Activated CD8-positive, alpha-beta T cell treated with anti-CD3 and anti-CD28 coated beads, Interleukin-2, amount 10 ng/mL, durations not matched to agents 7 days and 5 days (primary cell): ENCODE data around the gene SIN3A. TPM values are rescaled to one million over a fixed set of nuclear protein-coding genes. Genes with fewer than 3 reads are reported as not detected.
"Not testable (repeated sequence)": the region's sequence is repeated elsewhere in the genome, so short reads cannot be mapped to it uniquely, and the experiment has no call there.

Experiments
- ATAC-seq: fragments of 150-1000 bp; cut with Tn5 transposase; one replicate; pipeline ENCODE4 v1.10.0; 2021; ENCODE audit warnings: moderate library complexity
- CTCF ChIA-PET: fragments of 350-600 bp; sonication (Branson Sonifier 250); formaldehyde crosslinking; loops from one replicate; lab custom pipeline; 2021; ENCODE audit warnings: antibody characterized with exemption; lab: Charles Lee
- POLR2A ChIA-PET: fragments of 350-600 bp; sonication (Branson Sonifier 250); formaldehyde crosslinking; loops from one replicate; lab custom pipeline; 2021; ENCODE audit warnings: antibody characterized with exemption; lab: Charles Lee
- DNase-seq: peaks from one replicate; pipeline ENCODE4 v3.0.0-alpha.2; 2020
- H3K27ac Mint-ChIP-seq: one replicate; pipeline ENCODE4 v1.8.0; 2021; ENCODE audit warnings: mild to moderate bottlenecking, mixed read lengths
- H3K27me3 Mint-ChIP-seq: one replicate; pipeline ENCODE4 v1.8.0; 2021; ENCODE audit warnings: low read depth, mixed read lengths
- H3K36me3 Mint-ChIP-seq: one replicate; pipeline ENCODE4 v1.8.0; 2021; ENCODE audit warnings: low read depth, mixed read lengths
- H3K4me1 Mint-ChIP-seq: one replicate; pipeline ENCODE4 v1.8.0; 2021; ENCODE audit warnings: low read depth, mixed read lengths
- H3K4me3 Mint-ChIP-seq: one replicate; pipeline ENCODE4 v1.8.0; 2021; ENCODE audit warnings: mild to moderate bottlenecking, mixed read lengths
- H3K9me3 Mint-ChIP-seq: one replicate; pipeline ENCODE4 v1.8.0; 2022; ENCODE audit warnings: mixed read lengths; ENCODE audit not compliant: insufficient read depth
- total RNA-seq, 2 experiments: library from RNA; stranded (reverse); gene quantifications; one replicate each; pipeline ENCODE4 v1.2.3, GENCODE V29; 2021

The SIN3A gene
- total RNA-seq, 2 experiments from 2014 or later = 96.7 to 104 TPM

- CTCF ChIA-PET = no interaction called here
- peaks cover 18% of the 10 kb centered on the region for H3K4me1 Mint-ChIP-seq
- H3K36me3 Mint-ChIP-seq = peaks cover 41% of the 10 kb centered on the region
- no peaks in the 10 kb centered on the region for H3K9me3 Mint-ChIP-seq
- ATAC-seq (no peak), DNase-seq (no peak)
- POLR2A ChIA-PET = interaction anchor here (1.4 kb wide), 1 partner anchor 24 kb away, joined by 4 read pairs; no protein-coding TSS in a partner anchor
- H3K4me3 Mint-ChIP-seq = no peak overlapping the region
- no peaks in the 10 kb centered on the region for H3K27me3 Mint-ChIP-seq
- no peak overlapping the region for H3K27ac Mint-ChIP-seq
These were observed 21.2 kb downstream of the SIN3A start for GRCh38 chr15:75430259-75430658.

- DNase-seq (no peak), ATAC-seq (no peak)
- no peak overlapping the region for H3K4me3 Mint-ChIP-seq
- H3K36me3 Mint-ChIP-seq = peaks cover 30% of the 10 kb centered on the region
- CTCF ChIA-PET = no interaction called here
- peaks cover 10% of the 10 kb centered on the region for H3K4me1 Mint-ChIP-seq
- H3K9me3 Mint-ChIP-seq = no peaks in the 10 kb centered on the region
- POLR2A ChIA-PET = no interaction called here
- H3K27me3 Mint-ChIP-seq = no peaks in the 10 kb centered on the region
- H3K27ac Mint-ChIP-seq = no peak overlapping the region
These were observed 23.3 kb downstream of the SIN3A start for GRCh38 chr15:75428152-75428551.

- ATAC-seq (no peak), DNase-seq (no peak)
- no peak overlapping the region for H3K4me3 Mint-ChIP-seq
- H3K27me3 Mint-ChIP-seq = no peaks in the 10 kb centered on the region
- H3K9me3 Mint-ChIP-seq = no peaks in the 10 kb centered on the region
- peaks cover 42% of the 10 kb centered on the region for H3K36me3 Mint-ChIP-seq
- POLR2A ChIA-PET = no interaction called here
- CTCF ChIA-PET = interaction anchor here (1.6 kb wide), 1 partner anchor 26 kb away, joined by 3 read pairs; no protein-coding TSS in a partner anchor
- no peak overlapping the region for H3K27ac Mint-ChIP-seq
- H3K4me1 Mint-ChIP-seq = peaks cover 12% of the 10 kb centered on the region
These were observed 25.5 kb downstream of the SIN3A start for GRCh38 chr15:75425966-75426500.

GRCh38 chr15:75422554-75422953 is 28.9 kb downstream of the SIN3A start:
- H3K9me3 Mint-ChIP-seq = no peaks in the 10 kb centered on the region
- H3K36me3 Mint-ChIP-seq = peaks cover 36% of the 10 kb centered on the region
- no peak overlapping the region for H3K4me3 Mint-ChIP-seq
- DNase-seq = no peak
- no peak for ATAC-seq
- ChIA-PET CTCF (no interaction called here), POLR2A (no interaction called here)
- no peak overlapping the region for H3K27ac Mint-ChIP-seq
- no peaks in the 10 kb centered on the region for H3K27me3 Mint-ChIP-seq
- peaks cover 12% of the 10 kb centered on the region for H3K4me1 Mint-ChIP-seq

GRCh38 chr15:75420698-75421097 is 30.8 kb downstream of the SIN3A start:
- Mint-ChIP-seq H3K27me3 (no peaks in the 10 kb centered on the region), H3K4me3 (no peak overlapping the region), H3K4me1 (peaks cover 15% of the 10 kb centered on the region), H3K9me3 (no peaks in the 10 kb centered on the region), H3K36me3 (peaks cover 32% of the 10 kb centered on the region), H3K27ac (no peak overlapping the region)
- DNase-seq (no peak), ATAC-seq (no peak)
- ChIA-PET CTCF (interaction anchor here (1.5 kb wide), 1 partner anchor 19 kb away, joined by 3 read pairs; no protein-coding TSS in a partner anchor), POLR2A (interaction anchor here (0.6 to 1.2 kb wide), 2 partner anchors 13 to 35 kb away, joined by 3 read pairs; no protein-coding TSS in a partner anchor)

- ChIA-PET POLR2A (interaction anchor here (1.1 kb wide), 1 partner anchor 17 kb away, joined by 3 read pairs; no protein-coding TSS in a partner anchor), CTCF (interaction anchor here (0.9 kb wide), 1 partner anchor 48 kb away, joined by 3 read pairs; the partner anchor contains the start of gene MAN2C1)
- DNase-seq (no peak), ATAC-seq (no peak)
- Mint-ChIP-seq H3K27ac (peak overlapping the region; percentile 52), H3K4me3 (no peak overlapping the region), H3K27me3 (no peaks in the 10 kb centered on the region), H3K4me1 (peaks cover 14% of the 10 kb centered on the region), H3K36me3 (peaks cover 46% of the 10 kb centered on the region), H3K9me3 (no peaks in the 10 kb centered on the region)
These were observed 34.9 kb downstream of the SIN3A start for GRCh38 chr15:75416584-75416983.

GRCh38 chr15:75410196-75410595 is 41.3 kb downstream of the SIN3A start:
- H3K4me3 Mint-ChIP-seq = no peak overlapping the region
- no peak for ATAC-seq
- no peak for DNase-seq
- peaks cover 75% of the 10 kb centered on the region for H3K36me3 Mint-ChIP-seq
- ChIA-PET CTCF (no interaction called here), POLR2A (no interaction called here)
- peaks cover 16% of the 10 kb centered on the region for H3K4me1 Mint-ChIP-seq
- H3K27me3 Mint-ChIP-seq = no peaks in the 10 kb centered on the region
- H3K27ac Mint-ChIP-seq = no peak overlapping the region
- no peaks in the 10 kb centered on the region for H3K9me3 Mint-ChIP-seq

GRCh38 chr15:75407083-75407482 is 44.4 kb downstream of the SIN3A start:
- peaks cover 70% of the 10 kb centered on the region for H3K36me3 Mint-ChIP-seq
- H3K4me1 Mint-ChIP-seq = peaks cover 13% of the 10 kb centered on the region
- no peaks in the 10 kb centered on the region for H3K27me3 Mint-ChIP-seq
- no peaks in the 10 kb centered on the region for H3K9me3 Mint-ChIP-seq
- H3K4me3 Mint-ChIP-seq = no peak overlapping the region
- CTCF ChIA-PET = no interaction called here
- H3K27ac Mint-ChIP-seq = no peak overlapping the region
- POLR2A ChIA-PET = no interaction called here
- ATAC-seq (no peak), DNase-seq (no peak)

GRCh38 chr15:75403892-75404291 is 47.6 kb downstream of the SIN3A start:
- ChIA-PET CTCF (interaction anchor here (0.8 kb wide), 1 partner anchor 36 kb away, joined by 4 read pairs; the partner anchor contains the start of gene MAN2C1), POLR2A (no interaction called here)
- H3K27ac Mint-ChIP-seq = no peak overlapping the region

GRCh38 chr15:75397494-75397893 is 54.0 kb downstream of the SIN3A start:
- Mint-ChIP-seq H3K36me3 (peaks cover 65% of the 10 kb centered on the region), H3K4me3 (no peak overlapping the region), H3K9me3 (no peaks in the 10 kb centered on the region), H3K27ac (no peak overlapping the region), H3K4me1 (peaks cover 2% of the 10 kb centered on the region), H3K27me3 (no peaks in the 10 kb centered on the region)
- ChIA-PET POLR2A (no interaction called here), CTCF (no interaction called here)
- no peak for DNase-seq
- ATAC-seq = no peak

More at GRCh38 chr15:75403892-75404291, 47.6 kb downstream of the SIN3A start:
- H3K4me1 Mint-ChIP-seq = peaks cover 11% of the 10 kb centered on the region
- peaks cover 62% of the 10 kb centered on the region for H3K36me3 Mint-ChIP-seq
- no peak for ATAC-seq
- no peaks in the 10 kb centered on the region for H3K9me3 Mint-ChIP-seq
- no peak for DNase-seq
- no peak overlapping the region for H3K4me3 Mint-ChIP-seq
- no peaks in the 10 kb centered on the region for H3K27me3 Mint-ChIP-seq

GRCh38 chr15:75389791-75390382 is 61.6 kb downstream of the SIN3A start:
- ChIA-PET POLR2A (no interaction called here), CTCF (interaction anchor here (0.6 to 1.7 kb wide), 3 partner anchors 16 to 207 kb away, joined by 3 to 6 read pairs (median 4); partner anchors contain the start of gene MAN2C1)
- Mint-ChIP-seq H3K4me3 (no peak overlapping the region), H3K9me3 (no peaks in the 10 kb centered on the region), H3K36me3 (peaks cover 67% of the 10 kb centered on the region), H3K27ac (no peak overlapping the region), H3K27me3 (no peaks in the 10 kb centered on the region), H3K4me1 (peaks cover 4% of the 10 kb centered on the region)
- no peak for DNase-seq
- no peak for ATAC-seq

- H3K4me1 Mint-ChIP-seq, H3K4me3 Mint-ChIP-seq, DNase-seq, H3K27ac Mint-ChIP-seq, POLR2A ChIA-PET, H3K27me3 Mint-ChIP-seq, H3K9me3 Mint-ChIP-seq, ATAC-seq: not testable (repeated sequence)
- CTCF ChIA-PET = interaction anchor here (1.3 to 1.6 kb wide), 2 partner anchors 15 to 16 kb away, joined by 4 to 6 read pairs; partner anchors contain the start of gene MAN2C1
- peaks cover 59% of the 10 kb centered on the region for H3K36me3 Mint-ChIP-seq
These were observed 67.5 kb downstream of the SIN3A start for GRCh38 chr15:75383986-75384385.
